Head of caudate nucleus (tissue), 42 donors: ENCODE data around the gene DHRSX.
"Not testable (repeated sequence)": the region's sequence is repeated elsewhere in the genome, so short reads cannot be mapped to it uniquely, and the experiment has no call there.

Source experiments
- DNase-seq, 42 donors: peaks; one replicate each; pipeline versions ENCODE4 v3.0.0 to v3.0.0-alpha.2; 2020 to 2021; ENCODE audit warnings: mixed read lengths in 7 of 42
- intact Hi-C: fragments of 100-400 bp; cut with DNase I; formaldehyde crosslinking; loops from one replicate; pipeline ENCODE4 v1.15.0; 2022

DHRSX gene

DNA sequence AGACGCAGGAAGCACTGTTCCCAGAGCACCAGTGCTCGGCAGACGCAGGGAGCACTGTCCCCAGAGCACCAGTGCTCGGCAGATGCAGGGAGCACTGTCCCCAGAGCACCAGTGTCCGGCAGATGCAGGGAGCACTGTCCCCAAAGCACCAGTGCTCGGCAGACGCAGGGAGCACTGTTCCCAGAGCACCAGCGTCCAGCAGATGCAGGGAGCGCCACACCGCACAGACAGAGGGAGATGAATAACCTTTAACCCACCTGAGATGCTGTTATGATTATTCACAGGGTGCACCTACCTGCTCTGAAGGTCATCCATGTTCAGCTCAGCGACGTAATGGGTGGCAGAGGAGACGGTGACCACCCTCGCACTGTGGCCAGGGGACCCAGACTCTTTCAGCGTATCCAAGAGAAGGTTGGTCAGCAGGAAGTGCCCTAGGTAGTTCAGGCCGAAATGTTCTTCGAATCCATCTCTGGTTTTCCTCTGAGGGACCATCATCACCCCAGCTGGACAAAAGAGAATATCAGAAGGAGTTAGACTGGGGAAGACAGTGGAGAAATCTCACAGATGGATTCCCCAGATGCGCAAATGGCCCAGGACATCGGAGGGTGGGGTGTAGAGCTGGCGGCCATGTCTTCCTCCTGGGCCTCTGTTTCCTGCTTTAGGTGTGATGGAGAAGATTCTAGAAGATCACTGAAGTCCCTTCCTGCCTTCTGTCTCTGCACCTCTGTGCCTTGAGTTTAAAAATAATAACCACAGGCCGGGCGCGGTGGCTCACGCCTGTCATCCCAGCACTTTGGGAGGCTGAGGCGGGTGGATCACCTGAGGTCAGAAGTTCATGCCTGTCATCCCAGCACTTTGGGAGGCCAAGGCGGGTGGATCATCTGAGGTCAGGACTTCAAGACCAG lies 234.1 kb downstream of the DHRSX start:
- peak in 2 of 42 donors; percentile 7 to 30 for DNase-seq
- intact Hi-C loops, result no loop called here

DNA sequence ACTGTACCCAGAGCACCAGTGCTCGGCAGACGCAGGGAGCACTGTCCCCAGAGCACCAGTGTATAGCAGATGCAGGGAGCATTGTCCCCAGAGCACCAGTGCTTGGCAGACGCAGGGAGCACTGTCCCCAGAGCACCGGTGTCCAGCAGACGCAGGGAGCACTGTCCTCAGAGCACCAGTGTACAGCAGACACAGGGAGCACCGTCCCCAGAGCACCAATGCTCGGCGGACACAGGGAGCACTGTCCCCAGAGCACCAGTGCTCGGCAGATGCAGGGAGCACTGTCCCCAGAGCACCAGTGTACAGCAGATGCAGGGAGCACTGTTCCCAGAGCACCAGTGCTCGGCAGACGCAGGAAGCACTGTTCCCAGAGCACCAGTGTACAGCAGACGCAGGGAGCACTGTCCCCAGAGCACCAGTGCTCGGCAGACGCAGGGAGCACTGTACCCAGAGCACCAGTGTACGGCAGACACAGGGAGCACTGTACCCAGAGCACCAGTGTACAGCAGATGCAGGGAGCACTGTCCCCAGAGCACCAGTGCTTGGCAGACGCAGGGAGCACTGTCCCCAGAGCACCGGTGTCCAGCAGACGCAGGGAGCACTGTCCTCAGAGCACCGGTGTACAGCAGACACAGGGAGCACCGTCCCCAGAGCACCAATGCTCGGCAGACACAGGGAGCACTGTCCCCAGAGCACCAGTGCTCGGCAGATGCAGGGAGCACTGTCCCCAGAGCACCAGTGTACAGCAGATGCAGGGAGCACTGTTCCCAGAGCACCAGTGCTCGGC lies 234.9 kb downstream of the DHRSX start:
- DNase-seq, intact Hi-C loops: not testable (repeated sequence)

DNA sequence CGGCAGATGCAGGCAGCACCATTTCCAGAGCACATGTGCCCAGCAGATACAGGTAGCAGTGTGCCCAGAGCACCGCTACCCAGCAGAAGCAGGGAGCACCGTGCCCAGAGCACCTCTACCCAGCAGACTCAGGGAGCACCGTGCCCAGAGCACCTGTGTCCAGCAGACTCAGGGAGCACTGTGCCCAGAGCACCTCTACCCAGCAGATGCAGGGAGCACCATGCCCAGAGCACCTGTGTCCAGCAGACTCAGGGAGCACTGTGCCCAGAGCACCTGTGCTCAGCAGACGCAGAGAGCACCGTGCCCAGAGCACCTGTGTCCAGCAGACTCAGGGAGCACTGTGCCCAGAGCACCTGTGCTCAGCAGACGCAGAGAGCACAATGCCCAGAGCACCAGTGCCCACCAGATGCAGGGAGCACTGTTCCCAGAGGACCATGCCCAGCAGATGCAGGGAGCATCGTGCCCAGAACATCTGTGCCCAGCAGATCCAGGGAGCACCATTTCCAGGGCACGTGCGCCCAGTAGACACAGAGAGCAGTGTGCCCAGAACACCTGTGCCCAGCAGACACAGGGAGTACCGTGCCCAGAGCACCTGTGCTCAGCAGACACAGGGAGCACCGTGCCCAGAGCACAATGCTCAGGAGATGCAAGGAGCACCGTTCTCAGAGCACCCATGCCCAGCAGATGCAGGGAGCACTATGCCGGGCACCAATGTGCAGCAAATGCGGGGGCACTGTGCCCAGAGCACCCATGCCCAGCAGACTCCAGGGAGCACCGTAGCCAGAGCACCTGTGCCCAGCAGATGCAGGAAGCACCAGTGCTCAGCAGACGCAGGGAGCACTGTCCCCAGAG lies 236.4 kb downstream of the DHRSX start:
- no peak for DNase-seq
- intact Hi-C loops, result no loop called here

DNA sequence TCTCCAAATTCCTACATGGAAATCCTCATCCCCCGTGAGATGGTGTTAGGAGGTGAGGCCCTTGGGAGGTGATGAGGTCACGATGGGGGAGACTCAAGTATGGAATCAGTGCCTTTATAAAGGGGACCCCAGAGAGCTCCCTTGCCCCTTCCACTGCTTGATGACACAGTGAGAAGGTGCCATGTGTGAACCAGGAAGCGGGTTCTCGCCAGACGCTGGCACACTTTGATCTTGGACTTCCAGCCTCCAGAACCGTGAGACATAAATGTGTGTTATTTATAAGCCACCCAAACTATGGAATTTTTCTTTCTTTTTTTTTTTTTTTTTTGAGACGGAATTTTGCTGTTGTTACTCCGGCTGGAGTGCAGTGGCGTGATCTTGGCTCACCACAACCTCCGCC lies 237.6 kb downstream of the DHRSX start:
- intact Hi-C loops, result no loop called here
- no peak for DNase-seq

DNA sequence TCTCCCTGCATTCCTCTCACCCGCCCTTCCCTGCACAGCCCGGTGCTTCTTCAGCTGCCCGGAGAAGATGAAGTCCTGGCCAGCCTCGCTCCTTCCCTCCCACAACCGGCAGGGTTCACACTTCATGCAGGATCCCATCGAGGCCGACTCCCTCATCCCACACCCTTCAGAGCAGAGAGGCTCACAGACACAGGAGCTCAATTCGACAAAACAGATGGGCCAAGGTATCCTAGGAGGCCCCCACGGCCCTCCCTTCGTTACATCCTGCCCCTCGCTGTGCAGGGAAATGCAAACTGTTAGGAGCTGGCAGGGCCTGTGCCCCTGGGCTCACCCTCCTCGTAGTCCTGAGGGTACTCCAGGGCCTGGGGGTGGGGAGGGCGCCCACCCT lies 238.1 kb downstream of the DHRSX start:
- DNase-seq, result peak in 1 of 42 donors; percentile 31
- intact Hi-C loops, result no loop called here

DNA sequence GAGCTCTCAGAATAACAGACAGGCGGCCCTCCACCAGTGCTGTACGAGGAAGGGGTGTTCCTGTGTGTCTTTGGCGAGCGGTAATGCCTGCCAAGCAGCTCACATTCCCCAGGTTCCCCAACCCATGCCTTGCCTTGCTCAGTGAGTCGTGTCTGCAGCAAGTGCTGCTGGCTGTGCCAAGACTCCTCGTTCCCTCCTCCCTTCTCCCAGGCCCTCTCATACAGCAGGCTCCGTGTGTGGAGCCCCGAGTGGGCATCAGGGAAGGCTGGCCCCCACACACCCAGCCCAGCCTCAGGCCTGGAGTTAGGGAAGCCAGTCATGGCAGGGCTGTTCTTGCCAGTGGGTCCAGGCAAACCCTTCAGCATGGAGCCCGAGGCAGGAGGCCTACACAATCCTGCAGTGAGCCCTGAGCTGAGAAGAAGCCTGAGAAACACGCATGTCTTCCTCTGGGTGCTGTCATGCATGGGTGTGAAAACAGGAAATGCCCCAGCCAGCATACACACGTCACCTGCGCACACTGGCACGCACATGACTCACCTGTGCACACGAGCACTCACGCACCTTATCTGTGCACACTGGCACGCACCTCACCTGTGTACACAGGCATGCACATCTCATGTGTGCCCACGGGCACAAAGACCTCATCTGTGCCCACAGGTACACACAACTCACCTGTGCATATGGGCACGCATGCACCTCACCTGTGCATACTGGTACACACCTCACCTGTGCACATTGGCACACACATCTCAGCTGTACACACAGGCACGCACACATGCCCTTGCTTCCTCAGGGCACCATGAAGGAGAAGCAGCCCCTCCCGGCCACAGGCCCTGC lies 238.7 kb downstream of the DHRSX start:
- intact Hi-C loops, result no loop called here

DNA sequence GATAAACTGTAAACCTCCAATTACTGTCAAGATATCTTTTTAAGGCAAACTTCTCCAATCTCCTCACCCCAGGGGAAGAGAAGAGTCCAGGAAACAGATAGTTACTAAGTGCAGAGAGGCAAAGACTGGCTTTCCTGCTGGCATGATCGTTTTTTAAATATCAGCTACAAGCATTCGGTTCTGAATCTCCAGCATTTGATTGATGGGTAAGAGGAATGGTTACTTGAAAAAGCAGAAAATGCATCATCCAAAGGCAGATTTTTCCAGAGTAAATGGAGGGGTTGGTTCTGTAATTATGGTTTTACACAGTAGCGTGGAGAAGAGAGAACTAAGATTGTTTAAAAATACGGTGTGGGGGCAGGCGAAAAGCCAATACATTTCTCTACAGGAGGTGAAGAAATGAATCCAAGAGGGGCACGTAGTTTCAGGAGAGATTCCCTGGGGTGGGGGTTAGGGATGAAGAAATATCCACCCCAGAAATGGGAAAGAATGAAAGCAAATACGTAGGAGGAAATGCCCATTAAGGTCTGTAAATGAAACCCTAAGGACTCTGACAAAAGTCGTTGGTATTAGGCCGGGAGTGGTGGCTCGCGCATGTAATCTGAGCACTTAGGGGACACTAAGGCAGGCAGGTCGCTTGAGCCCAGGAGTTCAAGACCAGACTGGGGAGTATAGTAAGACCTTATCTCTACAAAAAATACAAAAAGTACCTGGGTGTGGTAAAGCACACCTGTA lies 248.3 kb downstream of the DHRSX start:
- DNase-seq, result no peak
- intact Hi-C loops, result no loop called here

More for the DNA sequence above, 238.7 kb downstream of the DHRSX start:
- DNase-seq, result peak in 20 of 42 donors; percentile 2 to 52 (median 20)

DNA sequence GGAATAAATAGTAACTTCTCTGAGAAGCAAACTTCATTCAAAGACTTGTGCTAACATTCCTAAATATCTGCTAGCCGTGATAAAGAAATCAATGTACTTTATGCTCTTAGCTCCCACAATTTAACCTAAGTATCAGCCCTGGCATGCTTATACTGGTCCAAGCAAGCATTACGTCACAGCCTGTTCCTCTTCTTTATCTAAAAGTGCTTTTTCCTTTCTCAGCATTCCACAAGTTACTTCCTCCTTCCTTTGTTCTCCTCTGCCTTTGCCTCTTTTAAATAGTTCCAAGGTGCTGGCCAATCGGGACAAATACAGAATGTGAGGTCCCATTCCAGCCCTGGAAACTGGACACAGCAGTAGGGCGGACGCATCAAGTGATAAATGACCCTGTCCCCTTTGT lies 249.6 kb downstream of the DHRSX start:
- DNase-seq, result no peak
- intact Hi-C loops, result no loop called here

DNA sequence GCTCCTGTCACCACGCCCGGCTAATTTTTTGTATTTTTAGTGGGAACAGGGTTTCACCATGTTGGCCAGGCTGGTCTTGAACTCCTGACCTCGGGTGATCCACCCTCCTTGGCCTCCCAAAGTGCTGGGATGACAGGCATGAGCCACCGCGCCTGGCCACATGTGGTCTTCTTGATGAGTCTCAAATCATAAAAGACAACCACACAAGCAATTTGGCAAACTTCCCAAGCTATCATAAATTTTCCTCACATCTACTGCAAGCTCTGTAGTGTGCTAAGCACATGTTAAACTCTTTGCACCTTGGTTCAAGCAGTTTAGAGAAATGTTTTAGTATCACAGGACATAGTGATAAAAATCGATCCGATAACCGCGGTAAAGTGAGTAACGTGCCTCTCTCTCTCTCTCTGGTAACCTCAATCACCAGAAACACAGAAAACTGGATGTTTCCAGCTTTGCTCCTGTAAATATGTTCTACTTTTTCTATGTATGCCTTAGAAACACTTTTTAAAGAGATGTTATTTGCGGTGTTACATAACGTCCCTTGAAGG lies 256.8 kb downstream of the DHRSX start:
- DNase-seq, result no peak
- intact Hi-C loops, result no loop called here

DNA sequence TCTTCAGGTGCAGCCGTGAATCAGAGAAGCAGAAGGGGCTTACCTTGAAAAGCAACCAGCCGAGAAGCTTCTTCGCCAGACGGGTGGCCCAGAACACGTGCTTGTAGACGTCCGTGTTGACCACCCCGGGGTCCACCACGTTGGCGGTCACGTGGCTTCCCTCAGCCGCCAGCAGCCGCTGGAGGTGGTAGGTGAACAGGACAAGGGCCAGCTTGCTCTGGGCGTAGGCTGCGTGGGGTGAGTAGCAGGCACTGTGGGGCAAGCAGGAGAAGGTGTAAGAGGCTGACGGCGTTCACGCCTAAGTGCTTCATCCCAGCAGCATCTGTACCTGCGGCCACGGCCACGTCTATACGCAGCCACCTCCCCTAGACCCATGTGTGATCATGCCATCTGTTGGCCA lies 257.8 kb downstream of the DHRSX start:
- DNase-seq, result no peak
- intact Hi-C loops, result no loop called here

DNA sequence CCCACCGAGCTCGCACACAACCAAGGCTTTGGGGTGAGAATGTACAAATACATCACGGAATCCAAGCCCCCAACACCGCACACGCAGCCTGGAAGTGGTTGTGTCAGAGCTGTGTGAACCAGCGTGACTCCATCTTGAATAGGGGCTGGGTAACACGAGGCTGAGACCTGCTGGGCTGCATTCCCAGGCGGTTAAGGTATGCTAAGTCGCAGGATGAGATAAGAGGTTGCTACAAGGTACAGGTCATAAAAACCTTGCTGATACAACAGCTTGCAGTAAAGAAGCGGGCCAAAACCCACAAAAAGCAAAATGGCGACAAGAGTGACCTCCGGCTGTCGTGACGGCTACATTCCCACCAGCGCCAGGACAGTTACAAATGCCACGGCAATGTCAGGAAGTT lies 258.4 kb downstream of the DHRSX start:
- DNase-seq, result no peak
- intact Hi-C loops, result no loop called here

DNA sequence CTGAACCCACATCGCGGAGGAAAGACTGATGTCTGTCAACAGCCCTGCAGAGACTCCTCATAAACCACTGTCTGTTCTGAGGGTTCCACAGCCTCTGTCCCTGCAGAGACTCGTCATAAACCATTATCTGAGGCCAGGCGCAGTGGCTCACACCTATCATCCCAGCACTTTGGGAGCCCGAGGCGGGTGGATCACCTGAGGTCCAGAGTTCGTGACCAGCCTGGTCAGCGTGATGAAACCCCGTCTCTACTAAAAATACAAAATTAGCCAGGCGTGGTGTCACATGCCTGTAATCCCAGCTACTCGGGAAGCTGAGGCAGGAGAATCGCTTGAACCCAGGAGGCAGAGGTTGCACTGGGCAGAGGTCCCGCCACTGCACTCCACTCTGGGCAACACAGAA lies 259.3 kb downstream of the DHRSX start:
- intact Hi-C loops, DNase-seq: not testable (repeated sequence)

DNA sequence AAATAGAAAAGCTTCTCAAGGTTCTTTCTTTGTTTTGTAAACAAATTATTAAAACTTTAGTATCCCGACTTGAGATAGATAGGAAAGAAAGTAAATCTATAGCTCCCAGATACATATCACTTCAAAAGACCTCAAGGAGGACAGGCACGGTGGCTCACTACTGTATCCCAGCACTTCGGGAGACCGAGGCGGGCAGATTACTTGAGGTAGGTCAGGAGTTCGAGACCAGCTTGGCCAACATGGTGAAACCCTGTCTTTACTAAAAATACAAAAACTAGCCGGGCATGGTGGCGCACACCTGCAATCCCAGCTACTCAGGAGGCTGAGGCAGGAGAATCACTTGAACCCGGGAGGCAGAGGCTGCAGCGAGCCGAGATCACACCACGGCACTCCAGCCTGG lies 260.0 kb downstream of the DHRSX start:
- DNase-seq, intact Hi-C loops: not testable (repeated sequence)

DNA sequence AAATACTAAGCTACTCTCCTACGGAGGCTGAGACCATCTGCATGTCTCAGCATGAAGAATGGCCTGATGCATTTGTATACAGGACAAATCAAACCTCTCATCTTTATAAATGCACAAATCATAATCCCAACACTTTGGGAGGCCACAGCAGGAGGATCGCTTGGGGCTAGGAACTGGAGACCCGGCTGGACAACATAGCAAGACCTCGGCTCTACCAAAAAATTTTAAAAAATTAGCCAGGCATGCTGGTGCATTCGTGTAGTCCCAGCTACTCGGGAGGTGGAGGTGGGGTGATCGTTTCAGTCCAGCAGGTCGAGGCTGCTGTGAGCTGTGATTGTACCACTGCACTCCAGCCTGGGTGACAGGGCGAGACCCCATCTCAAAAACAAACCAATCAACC lies 262.8 kb downstream of the DHRSX start:
- DNase-seq, result no peak
- intact Hi-C loops, result no loop called here

DNA sequence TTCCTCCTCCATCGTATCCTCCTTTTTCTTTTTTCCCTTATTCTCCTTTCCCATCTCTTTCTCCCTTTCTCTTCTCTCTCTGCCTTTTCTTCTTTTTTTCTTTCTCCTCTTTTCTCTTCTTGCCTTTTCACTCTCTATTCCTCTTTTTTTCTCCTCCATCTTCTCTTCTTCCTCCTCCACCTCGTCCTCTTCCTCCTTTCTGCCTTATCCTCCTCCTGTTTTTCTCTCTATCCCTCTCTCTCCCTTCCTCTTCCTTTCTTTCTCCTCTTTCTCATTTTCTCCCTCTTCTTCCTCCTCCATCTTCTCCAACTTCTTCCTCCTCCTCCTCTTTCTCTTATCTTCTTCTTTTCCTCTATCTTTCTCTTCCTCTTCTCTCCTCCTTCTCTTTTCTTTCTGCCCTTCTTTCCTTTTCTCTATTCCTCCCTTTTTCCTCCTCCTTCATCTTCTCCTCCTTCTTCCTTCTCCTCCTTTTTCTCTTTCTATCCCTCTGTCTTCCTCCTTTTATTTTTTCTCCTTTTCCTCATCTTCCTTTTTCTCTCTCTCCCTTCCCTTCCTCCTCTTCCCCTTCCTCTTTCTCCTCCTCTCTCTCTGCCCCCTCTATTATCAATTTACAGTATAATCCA lies 269.1 kb downstream of the DHRSX start:
- intact Hi-C loops, result no loop called here

DNA sequence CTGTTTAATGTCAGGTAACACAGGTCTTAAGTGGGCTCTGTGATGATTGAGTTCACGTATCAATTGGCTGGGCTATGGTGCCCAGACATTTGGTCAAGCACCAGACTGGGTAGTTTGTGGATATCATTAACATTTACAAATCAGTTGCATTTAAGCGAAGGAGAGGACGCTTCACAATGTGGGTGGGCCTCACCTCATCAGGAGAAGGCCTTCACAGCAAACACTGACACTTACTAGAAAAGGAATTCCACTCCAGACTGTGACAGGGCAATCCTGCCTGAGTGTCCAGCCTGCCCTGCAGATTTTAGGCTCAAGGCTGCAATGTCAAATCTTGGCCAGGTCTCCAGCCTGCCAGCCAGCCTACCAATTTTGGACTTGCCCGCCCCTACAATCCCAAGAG lies 270.3 kb downstream of the DHRSX start:
- DNase-seq, result no peak
- intact Hi-C loops, result no loop called here

More for the DNA sequence above, 269.1 kb downstream of the DHRSX start:
- DNase-seq, result no peak

DNA sequence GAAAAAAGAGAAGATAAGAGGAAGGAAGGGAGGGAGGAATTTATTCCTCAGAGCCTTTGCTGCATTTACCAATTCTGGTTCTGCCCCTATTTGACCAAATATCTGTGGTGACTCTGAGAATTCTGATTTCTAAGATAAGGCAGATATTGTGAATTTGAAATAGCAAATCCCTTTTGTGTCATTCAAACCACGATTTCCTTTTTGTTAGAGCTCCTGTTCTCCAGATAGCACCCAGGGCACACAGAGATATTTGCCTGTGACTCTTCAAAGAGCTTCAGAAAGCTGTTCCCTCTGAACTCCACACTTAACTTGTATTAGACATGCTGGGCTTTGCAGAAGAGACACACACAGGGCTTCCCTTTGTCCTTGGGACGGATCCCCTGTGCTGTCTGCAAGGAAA lies 272.2 kb downstream of the DHRSX start:
- intact Hi-C loops, result no loop called here

More for the DNA sequence above, 272.2 kb downstream of the DHRSX start:
- DNase-seq, result no peak
